Uterus (tissue), 4 donors: ENCODE measurements around the gene BANF2. TPM values are rescaled to one million over a fixed set of nuclear protein-coding genes. Genes with fewer than 3 reads are reported as not detected.

Experiments used
- DNase-seq, 2 donors: peaks; one replicate each; pipeline ENCODE4 v3.0.0-alpha.2; 2019 to 2020
- H3K27ac ChIP-seq, 2 donors: fragments of 200-600 bp; sonication (generic); 1 replicate in 1 of 2; 2 replicates in 1 of 2; pipeline ENCODE4 v1.5.1; 2016 to 2018
- H3K27me3 ChIP-seq, 2 donors: fragments of 200-600 bp; sonication (generic); one replicate each; pipeline ENCODE4 v1.5.1; 2018 to 2019; ENCODE audit warnings: control low read depth in 1 of 2
- H3K36me3 ChIP-seq, 2 donors: fragments of 200-600 bp; sonication (generic); one replicate each; pipeline ENCODE4 v1.5.1; 2019; ENCODE audit warnings: control low read depth in 1 of 2
- H3K4me1 ChIP-seq, 2 donors: fragments of 200-600 bp; sonication (generic); one replicate each; pipeline ENCODE4 v1.5.1; 2018 to 2019; ENCODE audit warnings: control low read depth in 1 of 2
- H3K4me3 ChIP-seq, 2 donors: fragments of 200-600 bp; sonication (generic); 1 replicate in 1 of 2; 2 replicates in 1 of 2; pipeline ENCODE4 v1.5.1; 2018 to 2019; ENCODE audit warnings: mild to moderate bottlenecking in 1 of 2
- H3K9me3 ChIP-seq, 2 donors: fragments of 200-600 bp; sonication (generic); one replicate each; pipeline ENCODE4 v1.5.1; 2019; ENCODE audit warnings: control low read depth in 1 of 2
- POLR2A ChIP-seq, 2 donors: fragments of 450-650 bp; IDR thresholded peaks; one replicate each; pipeline ENCODE4 v1.6.1; 2016; ENCODE audit warnings: antibody characterized with exemption in 2 of 2, mild to moderate bottlenecking in 1 of 2, moderate library complexity in 1 of 2
- intact Hi-C: fragments of 100-400 bp; cut with DNase I; formaldehyde crosslinking; loops from one replicate; pipeline ENCODE4 v1.15.1; 2023; ENCODE audit warnings: low total_unique reads
- total RNA-seq, 4 donors: library from RNA; depleted of rRNA in 3 of 4; stranded (reverse); fragments of >200 nt in 3 of 4; gene quantifications; one replicate each; pipeline versions ENCODE4 v1.1.0 to v1.2.4, GENCODE V29; 2014 to 2023
- TF ChIP-seq, protein P1 (sequence below), 4 experiments: fragments of 200-600 bp in 2 of 4; fragments of 450-650 bp in 2 of 4; sonication (generic) in 2 of 4; IDR thresholded peaks; one replicate each; pipeline ENCODE4 v1.5.1; 2016 to 2019; ENCODE audit warnings: antibody characterized with exemption in 4 of 4, mild to moderate bottlenecking in 2 of 4, moderate library complexity in 1 of 4
- donor health status: DM: yes; HTN: yes; CAD: no.

Gene BANF2
- total RNA-seq, 4 donors from 2014 or later = not detected

DNA sequence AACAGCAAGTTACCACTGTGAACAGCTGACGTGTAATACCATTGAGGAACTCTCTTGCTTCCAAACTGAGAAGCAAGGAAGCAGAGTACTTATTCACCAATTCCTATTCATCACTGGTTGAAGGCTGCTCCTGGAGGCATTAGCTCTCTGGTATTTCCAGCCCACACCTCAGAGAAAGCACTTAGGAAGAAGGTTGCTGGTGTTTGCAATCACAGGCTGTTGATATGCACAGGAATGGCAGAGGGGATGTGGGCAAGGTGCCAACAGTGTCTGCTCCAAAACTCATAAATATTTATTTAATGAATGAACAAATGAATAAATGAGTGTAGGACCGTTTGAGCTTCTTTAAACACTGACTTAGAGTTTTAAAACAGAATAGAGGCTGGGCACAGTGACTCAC, 10.8 kb upstream of the BANF2 start:
- no peak for DNase-seq
- TF ChIP-seq, protein P1, sequence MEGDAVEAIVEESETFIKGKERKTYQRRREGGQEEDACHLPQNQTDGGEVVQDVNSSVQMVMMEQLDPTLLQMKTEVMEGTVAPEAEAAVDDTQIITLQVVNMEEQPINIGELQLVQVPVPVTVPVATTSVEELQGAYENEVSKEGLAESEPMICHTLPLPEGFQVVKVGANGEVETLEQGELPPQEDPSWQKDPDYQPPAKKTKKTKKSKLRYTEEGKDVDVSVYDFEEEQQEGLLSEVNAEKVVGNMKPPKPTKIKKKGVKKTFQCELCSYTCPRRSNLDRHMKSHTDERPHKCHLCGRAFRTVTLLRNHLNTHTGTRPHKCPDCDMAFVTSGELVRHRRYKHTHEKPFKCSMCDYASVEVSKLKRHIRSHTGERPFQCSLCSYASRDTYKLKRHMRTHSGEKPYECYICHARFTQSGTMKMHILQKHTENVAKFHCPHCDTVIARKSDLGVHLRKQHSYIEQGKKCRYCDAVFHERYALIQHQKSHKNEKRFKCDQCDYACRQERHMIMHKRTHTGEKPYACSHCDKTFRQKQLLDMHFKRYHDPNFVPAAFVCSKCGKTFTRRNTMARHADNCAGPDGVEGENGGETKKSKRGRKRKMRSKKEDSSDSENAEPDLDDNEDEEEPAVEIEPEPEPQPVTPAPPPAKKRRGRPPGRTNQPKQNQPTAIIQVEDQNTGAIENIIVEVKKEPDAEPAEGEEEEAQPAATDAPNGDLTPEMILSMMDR (IDR thresholded peaks at IDR 0.05) = no peak
- TF ChIP-seq POLR2A (IDR thresholded peaks at IDR 0.05) = no peak
- Histone ChIP-seq H3K36me3 (no peaks in the 10 kb centered on the region), H3K4me1 (no peaks in the 10 kb centered on the region), H3K27ac (no peak overlapping the region), H3K9me3 (no peaks in the 10 kb centered on the region), H3K4me3 (no peak overlapping the region), H3K27me3 (no peaks in the 10 kb centered on the region)
- intact Hi-C loops = no loop called here

DNA sequence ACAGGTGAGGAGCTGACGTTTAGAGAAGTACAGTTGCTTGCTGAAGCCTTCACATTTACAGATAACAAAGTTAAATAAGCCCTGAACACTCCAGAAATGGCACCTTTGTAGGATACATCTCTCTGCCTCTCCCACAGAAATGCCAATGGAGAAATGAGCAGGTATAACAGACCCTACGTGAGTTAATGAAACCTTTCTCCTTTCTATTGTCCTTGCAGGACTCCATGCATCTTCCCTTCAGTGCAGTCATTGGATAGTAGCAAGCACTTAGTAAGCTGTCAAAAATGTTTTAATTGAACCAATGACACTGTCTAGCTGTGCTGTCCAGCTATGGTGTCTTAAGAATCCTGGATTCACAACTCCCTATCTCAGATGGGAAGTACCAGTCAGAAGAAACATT, 9.6 kb upstream of the BANF2 start:
- intact Hi-C loops = no loop called here
- H3K4me1 ChIP-seq = no peaks in the 10 kb centered on the region
- no peak for TF ChIP-seq POLR2A (IDR thresholded peaks at IDR 0.05)
- TF ChIP-seq, protein P1 (IDR thresholded peaks at IDR 0.05) = no peak
- H3K27ac ChIP-seq = no peak overlapping the region
- no peak overlapping the region for H3K4me3 ChIP-seq
- no peak for DNase-seq
- no peaks in the 10 kb centered on the region for H3K9me3 ChIP-seq
- H3K27me3 ChIP-seq = no peaks in the 10 kb centered on the region
- H3K36me3 ChIP-seq = no peaks in the 10 kb centered on the region

DNA sequence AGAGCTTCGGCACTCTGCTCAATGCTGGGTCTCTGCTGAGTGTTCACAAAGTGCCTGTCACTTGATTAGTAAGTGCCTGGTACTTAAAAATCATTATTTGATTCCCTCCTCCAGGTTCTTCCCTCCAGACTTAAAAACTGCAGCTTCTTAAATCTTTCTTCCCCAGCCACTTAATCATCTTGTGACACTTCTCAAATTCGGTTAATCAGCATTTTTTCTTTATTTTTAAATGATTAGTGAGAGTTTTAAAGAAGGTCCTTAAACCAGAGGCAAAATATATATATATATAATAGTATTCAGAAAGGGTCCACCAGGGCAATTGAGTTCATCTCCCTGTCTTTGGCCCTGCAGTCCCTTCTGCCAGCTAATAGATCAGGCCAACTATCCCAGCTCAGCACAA, 8.0 kb upstream of the BANF2 start:
- no peak overlapping the region for H3K4me3 ChIP-seq
- no peak for DNase-seq
- no peaks in the 10 kb centered on the region for H3K9me3 ChIP-seq
- H3K4me1 ChIP-seq = no peaks in the 10 kb centered on the region
- no peaks in the 10 kb centered on the region for H3K36me3 ChIP-seq
- no peaks in the 10 kb centered on the region for H3K27me3 ChIP-seq
- TF ChIP-seq, protein P1 (IDR thresholded peaks at IDR 0.05) = no peak
- no peak for TF ChIP-seq POLR2A (IDR thresholded peaks at IDR 0.05)
- H3K27ac ChIP-seq = no peak overlapping the region
- intact Hi-C loops = no loop called here

DNA sequence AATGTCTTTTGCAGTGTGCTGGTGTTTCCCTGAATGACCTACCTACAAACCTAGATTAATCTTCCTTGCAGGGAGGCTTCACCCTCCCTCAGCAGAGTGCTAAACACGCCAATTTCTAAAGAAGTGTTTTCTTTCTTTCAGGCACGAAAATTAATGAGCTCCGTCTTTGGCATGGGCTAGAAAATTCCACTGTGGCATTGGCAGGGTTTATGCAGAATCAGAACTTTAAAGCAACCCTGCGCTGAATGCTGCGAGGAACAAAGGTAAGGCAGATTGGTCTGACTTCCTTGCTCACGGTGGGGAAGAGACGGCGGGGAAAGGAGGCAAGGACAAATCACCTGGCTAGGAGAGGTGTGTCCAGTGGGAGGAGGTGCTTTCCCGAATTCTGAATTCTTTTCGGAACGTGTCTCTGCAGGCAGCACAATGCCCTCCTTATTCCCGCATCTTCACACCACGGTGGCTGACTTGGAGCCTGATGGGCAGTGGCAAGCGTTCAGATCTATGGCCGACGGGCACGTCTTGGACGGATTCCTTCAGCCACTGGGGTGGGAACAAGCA, 6.2 kb upstream of the BANF2 start:
- Histone ChIP-seq H3K9me3 (no peaks in the 10 kb centered on the region), H3K4me3 (no peak overlapping the region), H3K27ac (no peak overlapping the region), H3K27me3 (no peaks in the 10 kb centered on the region), H3K36me3 (no peaks in the 10 kb centered on the region), H3K4me1 (no peaks in the 10 kb centered on the region)
- intact Hi-C loops = no loop called here
- DNase-seq = no peak
- TF ChIP-seq POLR2A (IDR thresholded peaks at IDR 0.05) = no peak

DNA sequence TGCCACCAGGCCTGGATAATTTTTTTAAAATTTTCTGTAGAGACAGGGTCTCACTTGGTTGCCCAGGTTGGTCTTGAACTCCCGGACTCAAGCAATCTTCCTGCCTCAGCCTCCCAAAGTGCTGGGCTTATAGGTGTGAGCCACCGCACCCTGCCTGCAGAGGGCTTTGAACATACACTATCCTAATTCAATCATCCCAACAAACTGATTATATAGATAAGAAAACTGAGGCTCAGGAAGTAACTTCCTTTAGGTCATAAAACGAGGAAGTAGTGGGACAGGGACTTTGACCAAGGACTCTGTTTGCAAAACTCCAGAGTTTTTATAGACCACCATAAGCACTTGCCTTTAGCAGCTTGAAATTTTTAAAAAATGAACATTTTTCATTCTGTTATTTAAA, 5.0 kb upstream of the BANF2 start:
- H3K9me3 ChIP-seq = no peaks in the 10 kb centered on the region
- H3K4me3 ChIP-seq = no peak overlapping the region
- DNase-seq = no peak
- no peaks in the 10 kb centered on the region for H3K27me3 ChIP-seq
- H3K36me3 ChIP-seq = no peaks in the 10 kb centered on the region
- TF ChIP-seq POLR2A (IDR thresholded peaks at IDR 0.05) = no peak
- TF ChIP-seq, protein P1 (IDR thresholded peaks at IDR 0.05) = no peak
- no peaks in the 10 kb centered on the region for H3K4me1 ChIP-seq
- intact Hi-C loops = no loop called here
- H3K27ac ChIP-seq = no peak overlapping the region

DNA sequence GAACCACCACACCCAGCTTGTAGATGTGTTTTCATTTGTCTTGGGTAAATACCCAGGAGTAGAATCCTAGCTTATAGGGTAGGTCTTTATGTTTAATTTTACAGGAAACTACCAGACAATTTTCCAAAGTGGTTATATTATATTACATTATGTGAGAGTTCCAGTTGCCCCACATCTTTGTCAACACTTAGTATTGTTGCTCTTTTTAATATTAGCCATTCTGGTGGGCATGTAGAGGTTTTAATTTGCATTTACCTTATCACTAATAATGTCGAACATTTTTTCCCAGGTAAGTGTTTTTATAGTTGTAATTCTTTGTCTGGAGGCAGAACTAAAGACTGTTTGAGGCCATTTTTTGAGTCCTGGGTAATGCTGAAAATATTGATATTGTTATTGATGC, 3.5 kb upstream of the BANF2 start:
- Histone ChIP-seq H3K27me3 (no peaks in the 10 kb centered on the region), H3K4me3 (no peak overlapping the region), H3K9me3 (no peaks in the 10 kb centered on the region), H3K36me3 (no peaks in the 10 kb centered on the region), H3K4me1 (no peaks in the 10 kb centered on the region), H3K27ac (no peak overlapping the region)
- intact Hi-C loops = no loop called here
- no peak for TF ChIP-seq POLR2A (IDR thresholded peaks at IDR 0.05)
- TF ChIP-seq, protein P1 (IDR thresholded peaks at IDR 0.05) = no peak
- no peak for DNase-seq
